ENCODE measurements around the gene CHRM1. TPM values are rescaled to one million over a fixed set of nuclear protein-coding genes. Genes with fewer than 3 reads are reported as not detected.
"Not testable (repeated sequence)": the region's sequence is repeated elsewhere in the genome, so short reads cannot be mapped to it uniquely, and the experiment has no call there.

The CHRM1 gene
- total and polyA plus RNA-seq, 2 donors from 2014 or later: 0.22 to 0.44 TPM

- intact Hi-C loops (cut with DNase I): no loop called here
- TF ChIP-seq CTCF (IDR thresholded peaks at IDR 0.05; ENCODE audit: borderline replicate concordance, extremely low read depth, insufficient read depth): no peak
- Histone ChIP-seq H3K27me3 (ENCODE audit: control insufficient read depth, insufficient read depth, low read length) (no peaks in the 10 kb centered on the region), H3K9me3 (ENCODE audit: control insufficient read depth in 2 of 3, insufficient read depth in 1 of 3, low read length in 3 of 3) (no peaks in the 10 kb centered on the region), H3K4me1 (ENCODE audit: control insufficient read depth in 2 of 3, insufficient read depth in 2 of 3, low read depth in 1 of 3, low read length in 3 of 3) (peaks cover 0 to 9% (median 7%) of the 10 kb centered on the region in 3 donors), H3K36me3 (ENCODE audit: control insufficient read depth in 2 of 3, insufficient read depth in 3 of 3, low read length in 3 of 3) (no peaks in the 10 kb centered on the region), H3K4me3 (ENCODE audit: low read length in 3 of 3) (no peak overlapping the region), H3K27ac (ENCODE audit: low read depth in 2 of 2, low read length in 2 of 2) (no peak overlapping the region), H3K9ac (ENCODE audit: low read length in 3 of 3) (no peak overlapping the region)
- DNase-seq: no peak
- no peak for FAIRE-seq
Observed at GRCh38 chr11:62957147-62957546, 36.0 kb upstream of the CHRM1 start.

GRCh38 chr11:62954478-62954877, 33.3 kb upstream of the CHRM1 start:
- FAIRE-seq: no peak
- intact Hi-C loops (cut with DNase I): no loop called here

GRCh38 chr11:62953811-62954210, 32.6 kb upstream of the CHRM1 start:
- Histone ChIP-seq H3K4me1 (ENCODE audit: control insufficient read depth in 2 of 3, insufficient read depth in 2 of 3, low read depth in 1 of 3, low read length in 3 of 3) (peaks cover 0 to 5% (median 0%) of the 10 kb centered on the region in 3 donors), H3K9ac (ENCODE audit: low read length in 3 of 3) (no peak overlapping the region), H3K36me3 (ENCODE audit: control insufficient read depth in 2 of 3, insufficient read depth in 3 of 3, low read length in 3 of 3) (no peaks in the 10 kb centered on the region), H3K27me3 (ENCODE audit: control insufficient read depth, insufficient read depth, low read length) (no peaks in the 10 kb centered on the region), H3K9me3 (ENCODE audit: control insufficient read depth in 2 of 3, insufficient read depth in 1 of 3, low read length in 3 of 3) (no peaks in the 10 kb centered on the region), H3K27ac (ENCODE audit: low read depth in 2 of 2, low read length in 2 of 2) (no peak overlapping the region), H3K4me3 (ENCODE audit: low read length in 3 of 3) (no peak overlapping the region)
- TF ChIP-seq CTCF (IDR thresholded peaks at IDR 0.05; ENCODE audit: borderline replicate concordance, extremely low read depth, insufficient read depth): no peak
- no peak for DNase-seq
- FAIRE-seq: no peak
- intact Hi-C loops (cut with DNase I): no loop called here

More at GRCh38 chr11:62954478-62954877, 33.3 kb upstream of the CHRM1 start:
- no peak overlapping the region for H3K27ac ChIP-seq (ENCODE audit: low read depth in 2 of 2, low read length in 2 of 2)
- peaks cover 0 to 9% (median 5%) of the 10 kb centered on the region in 3 donors for H3K4me1 ChIP-seq (ENCODE audit: control insufficient read depth in 2 of 3, insufficient read depth in 2 of 3, low read depth in 1 of 3, low read length in 3 of 3)
- H3K9me3 ChIP-seq (ENCODE audit: control insufficient read depth in 2 of 3, insufficient read depth in 1 of 3, low read length in 3 of 3): no peaks in the 10 kb centered on the region
- H3K4me3 ChIP-seq (ENCODE audit: low read length in 3 of 3): no peak overlapping the region
- no peak for TF ChIP-seq CTCF (IDR thresholded peaks at IDR 0.05; ENCODE audit: borderline replicate concordance, extremely low read depth, insufficient read depth)
- DNase-seq: no peak
- H3K36me3 ChIP-seq (ENCODE audit: control insufficient read depth in 2 of 3, insufficient read depth in 3 of 3, low read length in 3 of 3): no peaks in the 10 kb centered on the region
- H3K27me3 ChIP-seq (ENCODE audit: control insufficient read depth, insufficient read depth, low read length): no peaks in the 10 kb centered on the region
- H3K9ac ChIP-seq (ENCODE audit: low read length in 3 of 3): no peak overlapping the region

- Histone ChIP-seq H3K4me1 (ENCODE audit: control insufficient read depth in 2 of 3, insufficient read depth in 2 of 3, low read depth in 1 of 3, low read length in 3 of 3) (no peaks in the 10 kb centered on the region), H3K9me3 (ENCODE audit: control insufficient read depth in 2 of 3, insufficient read depth in 1 of 3, low read length in 3 of 3) (no peaks in the 10 kb centered on the region), H3K4me3 (ENCODE audit: low read length in 3 of 3) (no peak overlapping the region), H3K27ac (ENCODE audit: low read depth in 2 of 2, low read length in 2 of 2) (no peak overlapping the region), H3K9ac (ENCODE audit: low read length in 3 of 3) (no peak overlapping the region), H3K27me3 (ENCODE audit: control insufficient read depth, insufficient read depth, low read length) (no peaks in the 10 kb centered on the region), H3K36me3 (ENCODE audit: control insufficient read depth in 2 of 3, insufficient read depth in 3 of 3, low read length in 3 of 3) (no peaks in the 10 kb centered on the region)
- FAIRE-seq (no peak), DNase-seq (no peak)
- no peak for TF ChIP-seq CTCF (IDR thresholded peaks at IDR 0.05; ENCODE audit: borderline replicate concordance, extremely low read depth, insufficient read depth)
- intact Hi-C loops (cut with DNase I): no loop called here
Observed at GRCh38 chr11:62948765-62949320, 27.7 kb upstream of the CHRM1 start.

- H3K4me1 ChIP-seq (ENCODE audit: control insufficient read depth in 2 of 3, insufficient read depth in 2 of 3, low read depth in 1 of 3, low read length in 3 of 3); H3K9me3 ChIP-seq (ENCODE audit: control insufficient read depth in 2 of 3, insufficient read depth in 1 of 3, low read length in 3 of 3); H3K27me3 ChIP-seq (ENCODE audit: control insufficient read depth, insufficient read depth, low read length); H3K27ac ChIP-seq (ENCODE audit: low read depth in 2 of 2, low read length in 2 of 2); H3K36me3 ChIP-seq (ENCODE audit: control insufficient read depth in 2 of 3, insufficient read depth in 3 of 3, low read length in 3 of 3); intact Hi-C loops (cut with DNase I); H3K9ac ChIP-seq (ENCODE audit: low read length in 3 of 3); FAIRE-seq; DNase-seq; H3K4me3 ChIP-seq (ENCODE audit: low read length in 3 of 3): not testable (repeated sequence)
Observed at GRCh38 chr11:62945538-62945937, 24.4 kb upstream of the CHRM1 start.

All from kidney (tissue), 14 donors.